ENCODE data around the gene TMPRSS3. TPM values are rescaled to one million over a fixed set of nuclear protein-coding genes. Genes with fewer than 3 reads are reported as not detected.

The TMPRSS3 gene
- total RNA-seq, 5 donors from 2014 or later (not counting 1 experiment from before 2014, with no cell fraction given), result 1.2 to 2.4 (median 1.7) TPM

GRCh38 chr21:42353623-42354022 is 42.2 kb downstream of the TMPRSS3 start:
- no peak overlapping the region for H3K27ac ChIP-seq (ENCODE audit: low read length)

GRCh38 chr21:42352441-42353095 is 43.3 kb downstream of the TMPRSS3 start:
- Histone ChIP-seq H3K27ac (ENCODE audit: low read length) (no peak overlapping the region), H3K27me3 (replicated peaks in 1 of 2; ENCODE audit: control insufficient read depth in 2 of 2, extremely low read depth in 1 of 2, insufficient read depth in 2 of 2, low read length in 1 of 2) (peaks cover 0 to 15% of the 10 kb centered on the region in 2 experiments), H3K4me1 (ENCODE audit: control insufficient read depth in 1 of 2, extremely low read depth in 1 of 2, insufficient read depth in 2 of 2, low read length in 2 of 2) (no peaks in the 10 kb centered on the region), H3K4me3 (ENCODE audit: control insufficient read depth in 1 of 2, extremely low read depth in 1 of 2, low read length in 1 of 2) (no peak overlapping the region), H3K9me3 (no peaks in the 10 kb centered on the region), H3K36me3 (ENCODE audit: control insufficient read depth in 2 of 2, extremely low read depth in 1 of 2, insufficient read depth in 1 of 2, low read length in 1 of 2) (no peaks in the 10 kb centered on the region)
- ATAC-seq (replicated peaks in 1 of 4) (no peak), DNase-seq (no peak)
- H3K27me3 Mint-ChIP-seq, result peaks cover 0 to 4% of the 10 kb centered on the region in 2 donors
- peaks cover 5% of the 10 kb centered on the region for H3K36me3 Mint-ChIP-seq
- ChIA-PET POLR2A (no interaction called here), CTCF (no interaction called here)
- H3K4me3 Mint-ChIP-seq, result no peak overlapping the region
- H3K27ac Mint-ChIP-seq, result no peak overlapping the region
- H3K4me1 Mint-ChIP-seq, result no peaks in the 10 kb centered on the region
- peaks cover 4 to 20% (median 14%) of the 10 kb centered on the region in 3 donors for H3K9me3 Mint-ChIP-seq
- 93% methylated on average over 13 of the region's 14 CpGs for WGBS (ENCODE audit: insufficient coverage)

More at GRCh38 chr21:42353623-42354022, 42.2 kb downstream of the TMPRSS3 start:
- no peak overlapping the region for H3K4me3 Mint-ChIP-seq
- 87% methylated on average over 3 of the region's 5 CpGs for WGBS (ENCODE audit: insufficient coverage)
- H3K27me3 Mint-ChIP-seq, result peaks cover 0 to 4% of the 10 kb centered on the region in 2 donors
- Histone ChIP-seq H3K4me3 (ENCODE audit: control insufficient read depth in 1 of 2, extremely low read depth in 1 of 2, low read length in 1 of 2) (no peak overlapping the region), H3K27me3 (replicated peaks in 1 of 2; ENCODE audit: control insufficient read depth in 2 of 2, extremely low read depth in 1 of 2, insufficient read depth in 2 of 2, low read length in 1 of 2) (peaks cover 0 to 15% of the 10 kb centered on the region in 2 experiments), H3K36me3 (ENCODE audit: control insufficient read depth in 2 of 2, extremely low read depth in 1 of 2, insufficient read depth in 1 of 2, low read length in 1 of 2) (no peaks in the 10 kb centered on the region), H3K4me1 (ENCODE audit: control insufficient read depth in 1 of 2, extremely low read depth in 1 of 2, insufficient read depth in 2 of 2, low read length in 2 of 2) (no peaks in the 10 kb centered on the region), H3K9me3 (no peaks in the 10 kb centered on the region)
- peaks cover 4 to 20% (median 14%) of the 10 kb centered on the region in 3 donors for H3K9me3 Mint-ChIP-seq
- H3K27ac Mint-ChIP-seq, result no peak overlapping the region
- H3K36me3 Mint-ChIP-seq, result peaks cover 5% of the 10 kb centered on the region
- ChIA-PET POLR2A (interaction anchor here in 1 of 2 donors (0.5 to 0.7 kb wide), 2 partner anchors 171 to 616 kb away, joined by 3 to 4 read pairs; no protein-coding TSS in a partner anchor), CTCF (interaction anchor here in 1 of 2 donors (1.0 kb wide), 1 partner anchor 88 kb away, joined by 6 read pairs; no protein-coding TSS in a partner anchor)
- ATAC-seq (replicated peaks in 1 of 4) (no peak), DNase-seq (no peak)
- no peaks in the 10 kb centered on the region for H3K4me1 Mint-ChIP-seq

- H3K36me3 Mint-ChIP-seq, result peaks cover 5% of the 10 kb centered on the region
- no peak overlapping the region for H3K27ac Mint-ChIP-seq
- no peak overlapping the region for H3K4me3 Mint-ChIP-seq
- ChIA-PET POLR2A (no interaction called here), CTCF (no interaction called here)
- H3K9me3 Mint-ChIP-seq, result peaks cover 4 to 19% (median 11%) of the 10 kb centered on the region in 3 donors
- Histone ChIP-seq H3K27me3 (replicated peaks in 1 of 2; ENCODE audit: control insufficient read depth in 2 of 2, extremely low read depth in 1 of 2, insufficient read depth in 2 of 2, low read length in 1 of 2) (peaks cover 0 to 17% of the 10 kb centered on the region in 2 experiments), H3K4me3 (ENCODE audit: control insufficient read depth in 1 of 2, extremely low read depth in 1 of 2, low read length in 1 of 2) (no peak overlapping the region), H3K4me1 (ENCODE audit: control insufficient read depth in 1 of 2, extremely low read depth in 1 of 2, insufficient read depth in 2 of 2, low read length in 2 of 2) (no peaks in the 10 kb centered on the region), H3K27ac (ENCODE audit: low read length) (no peak overlapping the region), H3K36me3 (ENCODE audit: control insufficient read depth in 2 of 2, extremely low read depth in 1 of 2, insufficient read depth in 1 of 2, low read length in 1 of 2) (no peaks in the 10 kb centered on the region), H3K9me3 (no peaks in the 10 kb centered on the region)
- no peaks in the 10 kb centered on the region for H3K4me1 Mint-ChIP-seq
- ATAC-seq (replicated peaks in 1 of 4) (no peak), DNase-seq (no peak)
- 78% methylated on average over 9 of the region's 11 CpGs for WGBS (ENCODE audit: insufficient coverage)
- H3K27me3 Mint-ChIP-seq, result peaks cover 0 to 4% of the 10 kb centered on the region in 2 donors
Observed at GRCh38 chr21:42351626-42352440, 44.0 kb downstream of the TMPRSS3 start.

- CTCF ChIA-PET, result no interaction called here
- H3K4me3 Mint-ChIP-seq, result no peak within 1 kb of the TSS
- no peak for ATAC-seq (replicated peaks in 1 of 4)
Observed at GRCh38 chr21:42350927-42351426, 44.9 kb downstream of the TMPRSS3 start, which contains the start of gene TFF2. Gene TFF2 (minus strand): TSS chr21:42350994. CDS start chr21:42350957, 37 bp downstream.

GRCh38 chr21:42350318-42350910 is 45.4 kb downstream of the TMPRSS3 start:
- H3K9me3 ChIP-seq, result no peaks in the 10 kb centered on the region
- H3K4me1 Mint-ChIP-seq, result no peaks in the 10 kb centered on the region
- H3K27me3 Mint-ChIP-seq, result peaks cover 0 to 4% of the 10 kb centered on the region in 2 donors
- 84% methylated on average over 4 of the region's 11 CpGs for WGBS (ENCODE audit: insufficient coverage)
- H3K27ac ChIP-seq (ENCODE audit: low read length), result no peak overlapping the region
- DNase-seq, result no peak
- ATAC-seq (replicated peaks in 1 of 4), result no peak
- CTCF ChIA-PET, result no interaction called here
- H3K4me3 ChIP-seq (ENCODE audit: control insufficient read depth in 1 of 2, extremely low read depth in 1 of 2, low read length in 1 of 2), result no peak overlapping the region
- H3K9me3 Mint-ChIP-seq, result peaks cover 4 to 10% (median 6%) of the 10 kb centered on the region in 3 donors
- H3K27me3 ChIP-seq (replicated peaks in 1 of 2; ENCODE audit: control insufficient read depth in 2 of 2, extremely low read depth in 1 of 2, insufficient read depth in 2 of 2, low read length in 1 of 2), result peaks cover 0 to 14% of the 10 kb centered on the region in 2 experiments
- POLR2A ChIA-PET, result no interaction called here
- peak overlapping the region in 1 of 2 donors; percentile 52 for H3K27ac Mint-ChIP-seq
- H3K36me3 ChIP-seq (ENCODE audit: control insufficient read depth in 2 of 2, extremely low read depth in 1 of 2, insufficient read depth in 1 of 2, low read length in 1 of 2), result no peaks in the 10 kb centered on the region
- H3K4me1 ChIP-seq (ENCODE audit: control insufficient read depth in 1 of 2, extremely low read depth in 1 of 2, insufficient read depth in 2 of 2, low read length in 2 of 2), result no peaks in the 10 kb centered on the region
- peaks cover 2% of the 10 kb centered on the region for H3K36me3 Mint-ChIP-seq
- no peak overlapping the region for H3K4me3 Mint-ChIP-seq

More at GRCh38 chr21:42350927-42351426, 44.9 kb downstream of the TMPRSS3 start, which contains the start of gene TFF2:
- Mint-ChIP-seq H3K36me3 (peaks cover 5% of the 10 kb centered on the region), H3K27ac (peak within 1 kb of the TSS in 1 of 2 donors; percentile 52), H3K27me3 (peaks cover 0 to 4% of the 10 kb centered on the region in 2 donors), H3K9me3 (peaks cover 4 to 14% (median 10%) of the 10 kb centered on the region in 3 donors), H3K4me1 (no peaks in the 10 kb centered on the region)
- H3K27me3 ChIP-seq (replicated peaks in 1 of 2; ENCODE audit: control insufficient read depth in 2 of 2, extremely low read depth in 1 of 2, insufficient read depth in 2 of 2, low read length in 1 of 2), result peaks cover 0 to 14% of the 10 kb centered on the region in 2 experiments
- DNase-seq, result no peak
- POLR2A ChIA-PET, result no interaction called here
- H3K4me3 ChIP-seq (ENCODE audit: control insufficient read depth in 1 of 2, extremely low read depth in 1 of 2, low read length in 1 of 2), result no peak within 1 kb of the TSS
- no peaks in the 10 kb centered on the region for H3K4me1 ChIP-seq (ENCODE audit: control insufficient read depth in 1 of 2, extremely low read depth in 1 of 2, insufficient read depth in 2 of 2, low read length in 2 of 2)
- H3K36me3 ChIP-seq (ENCODE audit: control insufficient read depth in 2 of 2, extremely low read depth in 1 of 2, insufficient read depth in 1 of 2, low read length in 1 of 2), result no peaks in the 10 kb centered on the region
- H3K27ac ChIP-seq (ENCODE audit: low read length), result no peak within 1 kb of the TSS
- 85% methylated on average over 11 of the region's 13 CpGs for WGBS (ENCODE audit: insufficient coverage)
- H3K9me3 ChIP-seq, result no peaks in the 10 kb centered on the region
